HCT116 (cell line): ENCODE measurements around the gene RSRC1. TPM values are rescaled to one million over a fixed set of nuclear protein-coding genes. Genes with fewer than 3 reads are reported as not detected.
A peak's percentile ranks its signal among the peaks of the same experiment; 100 is the strongest.

Experiments used
- ATAC-seq: fragments of 200-7000 bp; cut with Tn5 transposase; 2 replicates; pipeline ENCODE4 v1.9.1; 2020; ENCODE audit warnings: mild to moderate bottlenecking, moderate library complexity
- BruUV-seq: library from RNA; stranded (reverse); fragments of 400-500 nt; replicated peaks from 2 replicates; lab custom pipeline; 2021; lab: Mats Ljungman, UMichigan
- CTCF ChIA-PET: fragments of 300-600 bp; sonication (Branson Sonifier 250); formaldehyde crosslinking; loops from one replicate; lab custom pipeline; 2021; ENCODE audit warnings: antibody characterized with exemption; lab: Charles Lee
- POLR2A ChIA-PET: fragments of 300-600, 350-600 bp; sonication (Branson Sonifier 250); formaldehyde crosslinking; loops from one replicate; lab custom pipeline; 2021; ENCODE audit warnings: antibody characterized with exemption; lab: Charles Lee
- RAD21 ChIA-PET, 2 experiments: fragments of 300-600 bp; sonication (Branson Sonifier 250); formaldehyde crosslinking; loops; one replicate each; lab custom pipeline; 2023; ENCODE audit warnings: low total read pairs in 2 of 2; ENCODE audit not compliant: uncharacterized antibody in 2 of 2, unreplicated experiment in 2 of 2, low non-redundant PET in 1 of 2; lab: Charles Lee
- DNase-seq: peaks from one replicate; pipeline ENCODE4 v3.0.0-alpha.2; 2010; ENCODE audit warnings: low read depth, low spot score
- H2AFZ ChIP-seq: fragments of 200-600 bp; shearing (Covaris generic), sonication (generic); 2 replicates; pipeline ENCODE4 v1.6.1; 2017; ENCODE audit warnings: low read depth, mixed run types, mixed read lengths, antibody characterized with exemption, low read length; ENCODE audit not compliant: poor library complexity, severe bottlenecking
- H3K27ac ChIP-seq: 2 replicates; pipeline ENCODE4 v1.5.1; 2012; ENCODE audit warnings: low read depth, low read length
- H3K27me3 ChIP-seq: fragments of 200-600 bp; sonication (generic); 2 replicates; pipeline ENCODE4 v1.6.1; 2016; ENCODE audit warnings: mixed run types, low read length, mixed read lengths; ENCODE audit not compliant: insufficient read depth
- H3K36me3 ChIP-seq, 2 experiments: fragments of 200-500 bp in 1 of 2; fragments of 200-600 bp in 1 of 2; sonication (Bioruptor generic) in 1 of 2; sonication (generic) in 1 of 2; 2 replicates each; pipeline versions ENCODE4 v1.5.1 to v1.6.1; 2014 to 2016; ENCODE audit warnings: low read length in 2 of 2, inconsistent platforms in 1 of 2, mixed read lengths in 1 of 2, mixed run types in 1 of 2; ENCODE audit not compliant: insufficient read depth in 2 of 2, control insufficient read depth in 1 of 2
- H3K4me1 ChIP-seq, 2 experiments: fragments of 200-600 bp in 1 of 2; sonication (generic) in 1 of 2; 2 replicates each; pipeline versions ENCODE4 v1.5.1 to v1.6.1; 2012 to 2017; ENCODE audit warnings: low read length in 2 of 2, inconsistent platforms in 1 of 2, mild to moderate bottlenecking in 1 of 2, mixed read lengths in 1 of 2, mixed run types in 1 of 2, moderate library complexity in 1 of 2; ENCODE audit not compliant: insufficient read depth in 2 of 2, control insufficient read depth in 1 of 2
- H3K4me2 ChIP-seq: fragments of 200-600 bp; sonication (generic); 2 replicates; pipeline ENCODE4 v1.6.1; 2017; ENCODE audit warnings: mixed run types, low read length, mixed read lengths
- H3K4me3 ChIP-seq, 2 experiments: fragments of 200-600 bp in 1 of 2; sonication (generic) in 1 of 2; replicated peaks in 1 of 2; 2 replicates each; pipeline ENCODE4 v1.5.1; 2011 to 2016; ENCODE audit warnings: low read length in 2 of 2, control low read depth in 1 of 2, low read depth in 1 of 2, mild to moderate bottlenecking in 1 of 2, mixed read lengths in 1 of 2, mixed run types in 1 of 2
- H3K79me2 ChIP-seq: fragments of 200-600 bp; sonication (generic); 2 replicates; pipeline ENCODE4 v1.6.1; 2017; ENCODE audit warnings: mild to moderate bottlenecking, mixed run types, low read length, moderate library complexity, mixed read lengths; ENCODE audit not compliant: insufficient read depth
- H3K9ac ChIP-seq: fragments of 200-600 bp; sonication (generic); 2 replicates; pipeline ENCODE4 v1.6.1; 2016; ENCODE audit warnings: low read length, mixed read lengths
- H3K9me2 ChIP-seq: fragments of 200-600 bp; sonication (generic), shearing (Covaris generic); 2 replicates; pipeline ENCODE4 v1.6.1; 2017; ENCODE audit warnings: mixed run types, mild to moderate bottlenecking, moderate library complexity; ENCODE audit not compliant: insufficient read depth
- H3K9me3 ChIP-seq, 2 experiments: fragments of 200-500 bp in 1 of 2; fragments of 200-600 bp in 1 of 2; sonication (Bioruptor generic) in 1 of 2; sonication (generic) in 1 of 2; 2 replicates each; pipeline ENCODE4 v1.6.1; 2014 to 2017; ENCODE audit warnings: low read length in 2 of 2, mixed read lengths in 2 of 2, inconsistent platforms in 1 of 2, low read depth in 1 of 2, mild to moderate bottlenecking in 1 of 2, mixed run types in 1 of 2, moderate library complexity in 1 of 2; ENCODE audit not compliant: control insufficient read depth in 1 of 2, insufficient read depth in 1 of 2
- H4K20me1 ChIP-seq: fragments of 200-600 bp; sonication (generic), shearing (Covaris generic); 2 replicates; pipeline ENCODE4 v1.6.1; 2017; ENCODE audit warnings: mixed run types, mild to moderate bottlenecking, moderate library complexity; ENCODE audit not compliant: insufficient read depth
- ATF3 ChIP-seq: IDR thresholded peaks from 2 replicates; pipeline ENCODE4 v1.6.1; 2012
- CBX3 ChIP-seq: IDR thresholded peaks from 2 replicates; pipeline ENCODE4 v1.6.1; 2012; ENCODE audit warnings: low read depth
- CTCF ChIP-seq, 3 experiments: fragments of 200-600 bp in 1 of 3; sonication (generic) in 1 of 3; IDR thresholded peaks in 2 of 3; conservative IDR thresholded peaks in 1 of 3; 2 replicates each; pipeline ENCODE4 v1.5.1; 2012 to 2017; ENCODE audit warnings: low read depth in 2 of 3, low read length in 2 of 3, antibody characterized with exemption in 1 of 3, borderline replicate concordance in 1 of 3, control low read depth in 1 of 3, mild to moderate bottlenecking in 1 of 3, mixed read lengths in 1 of 3, mixed run types in 1 of 3, moderate library complexity in 1 of 3; ENCODE audit not compliant: insufficient read depth in 1 of 3
- EGR1 ChIP-seq: IDR thresholded peaks from 2 replicates; pipeline ENCODE4 v1.6.1; 2012; ENCODE audit warnings: low read depth
- ELF1 ChIP-seq: IDR thresholded peaks from 2 replicates; pipeline ENCODE4 v1.6.1; 2012; ENCODE audit warnings: low read depth, borderline replicate concordance
- EZH2 ChIP-seq: fragments of 200-600 bp; sonication (generic); IDR thresholded peaks from 2 replicates; pipeline ENCODE4 v1.6.1; 2017; ENCODE audit warnings: antibody characterized with exemption, mixed run types
- FOSL1 ChIP-seq: IDR thresholded peaks from 2 replicates; pipeline ENCODE4 v1.6.1; 2012; ENCODE audit warnings: low read depth
- JUND ChIP-seq: IDR thresholded peaks from 2 replicates; pipeline ENCODE4 v1.6.1; 2012
- POLR2A ChIP-seq: IDR thresholded peaks from 2 replicates; pipeline ENCODE4 v1.7.0; 2011; ENCODE audit warnings: borderline replicate concordance; ENCODE audit not compliant: insufficient read depth, insufficient read length; ENCODE audit errors: extremely low read depth
- POLR2AphosphoS5 ChIP-seq: IDR thresholded peaks from 2 replicates; pipeline ENCODE4 v1.6.1; 2011; ENCODE audit warnings: mild to moderate bottlenecking, low read depth, low read length, moderate library complexity
- RAD21 ChIP-seq: IDR thresholded peaks from 2 replicates; pipeline ENCODE4 v1.6.1; 2012; ENCODE audit warnings: low read depth, mild to moderate bottlenecking
- REST ChIP-seq: IDR thresholded peaks from 2 replicates; pipeline ENCODE4 v1.6.1; 2012; ENCODE audit warnings: low read depth
- SP1 ChIP-seq: IDR thresholded peaks from 2 replicates; pipeline ENCODE4 v1.6.1; 2012; ENCODE audit warnings: low read depth
- ZNF274 ChIP-seq: fragments of 200-500 bp; sonication (Bioruptor generic); IDR thresholded peaks from 2 replicates; pipeline ENCODE4 v1.6.1; 2014; ENCODE audit warnings: mild to moderate bottlenecking, low read depth, low read length, inconsistent platforms
- intact Hi-C: fragments of 100-400 bp; cut with micrococcal nuclease; formaldehyde crosslinking; loops from 2 replicates; pipeline ENCODE4 v1.10.0; 2022
- total RNA-seq: library from RNA; stranded (reverse); gene quantifications from one replicate; pipeline ENCODE4 v1.2.1, GENCODE V29; 2021; ENCODE audit not compliant: unreplicated experiment
- TF ChIP-seq, protein P1 (sequence below): IDR thresholded peaks from 2 replicates; pipeline ENCODE4 v1.6.1; 2012

The RSRC1 gene
- total RNA-seq, 1 experiment from 2014 or later: 37.1 TPM

DNA sequence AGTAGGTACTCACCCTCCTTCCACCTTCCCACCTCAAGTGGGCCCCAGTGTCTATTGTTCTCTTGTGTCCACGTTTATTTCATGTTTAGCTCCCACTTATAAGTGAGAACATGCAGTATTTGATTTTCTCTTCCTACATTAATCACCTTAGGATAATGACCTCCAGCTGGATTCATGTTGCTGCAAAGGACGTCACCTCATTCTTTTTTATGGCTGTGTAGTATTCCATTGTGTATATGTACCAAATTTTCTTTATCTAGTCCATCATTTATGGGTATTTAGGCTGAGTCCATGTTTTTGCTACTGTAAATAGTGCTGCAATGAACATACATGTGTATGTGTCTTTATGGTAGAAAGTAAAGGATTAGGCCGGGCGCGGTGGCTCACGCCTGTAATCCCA is 455.2 kb downstream of the RSRC1 start:
- no peaks in the 10 kb centered on the region for H3K9me2 ChIP-seq
- ChIA-PET CTCF (no interaction called here), POLR2A (no interaction called here), RAD21 (interaction anchor here in 1 of 2 experiments (0.6 kb wide), 1 partner anchor 82 kb away, joined by 4 read pairs; no protein-coding TSS in a partner anchor)
- no TSS peak for BruUV-seq
- no peak overlapping the region for H2AFZ ChIP-seq
- no peaks in the 10 kb centered on the region for H3K27me3 ChIP-seq
- H3K4me3 ChIP-seq: no peak overlapping the region
- no peaks in the 10 kb centered on the region for H4K20me1 ChIP-seq
- intact Hi-C loops: no loop called here
- H3K4me1 ChIP-seq: no peaks in the 10 kb centered on the region; a peak in 1 of 4 replicates
- H3K9me3 ChIP-seq: no peaks in the 10 kb centered on the region
- TF ChIP-seq POLR2A (no peak), EGR1 (no peak), EZH2 (no peak), SP1 (no peak), ZNF274 (no peak), POLR2AphosphoS5 (no peak), CBX3 (no peak), FOSL1 (no peak), RAD21 (no peak)
- no peaks in the 10 kb centered on the region for H3K36me3 ChIP-seq
- ATAC-seq: no peak
- no peak overlapping the region for H3K27ac ChIP-seq
- no peak overlapping the region for H3K9ac ChIP-seq
- no peak for DNase-seq
- no peaks in the 10 kb centered on the region for H3K79me2 ChIP-seq
- H3K4me2 ChIP-seq: no peak overlapping the region

GRCh38 chr3:158568784-158569183 is 458.9 kb downstream of the RSRC1 start:
- DNase-seq: no peak

More at GRCh38 chr3:158568784-158569183, 458.9 kb downstream of the RSRC1 start:
- H3K9me2 ChIP-seq: no peaks in the 10 kb centered on the region
- H3K9ac ChIP-seq: no peak overlapping the region
- no peak for ATAC-seq
- no peaks in the 10 kb centered on the region for H4K20me1 ChIP-seq
- H2AFZ ChIP-seq: peak overlapping the region; percentile 49
- no TSS peak for BruUV-seq
- POLR2A ChIA-PET: no interaction called here
- H3K36me3 ChIP-seq: no peaks in the 10 kb centered on the region
- no peaks in the 10 kb centered on the region for H3K27me3 ChIP-seq
- H3K79me2 ChIP-seq: no peaks in the 10 kb centered on the region; the same call in 1 of the 2 replicates
- intact Hi-C loops: no loop called here
- TF ChIP-seq POLR2AphosphoS5 (no peak), ELF1 (no peak), CTCF (IDR thresholded peaks at IDR 0.05 in 2 of 3, conservative IDR thresholded peaks at IDR 0.05 in 1 of 3; ENCODE audit: borderline replicate concordance in 1 of 3, insufficient read depth in 1 of 3, low read depth in 2 of 3, low read length in 2 of 3) (no peak), REST (no peak), CBX3 (no peak), ATF3 (no peak), JUND (no peak), POLR2A (no peak), ZNF274 (no peak)
- TF ChIP-seq, protein P1, sequence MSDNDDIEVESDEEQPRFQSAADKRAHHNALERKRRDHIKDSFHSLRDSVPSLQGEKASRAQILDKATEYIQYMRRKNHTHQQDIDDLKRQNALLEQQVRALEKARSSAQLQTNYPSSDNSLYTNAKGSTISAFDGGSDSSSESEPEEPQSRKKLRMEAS: no peak
- TF ChIP-seq, all 23 proteins: peak for 0
- no peak overlapping the region for H3K4me2 ChIP-seq
- H3K27ac ChIP-seq: no peak overlapping the region
- ChIA-PET RAD21 (no interaction called here), CTCF (no interaction called here)
- peaks cover 0 to 24% of the 10 kb centered on the region in 2 experiments; a peak in 2 of 4 replicates for H3K4me1 ChIP-seq
- no peaks in the 10 kb centered on the region for H3K9me3 ChIP-seq
- H3K4me3 ChIP-seq: no peak overlapping the region
